Pancreas (tissue), 10 donors: ENCODE results near the gene C10orf67. TPM values are rescaled to one million over a fixed set of nuclear protein-coding genes. Genes with fewer than 3 reads are reported as not detected.
A peak's percentile ranks its signal among the peaks of the same experiment; 100 is the strongest.

Experiments
- ATAC-seq, 4 donors: fragments of 200-7000 bp; cut with Tn5 transposase; one replicate each; pipeline versions ENCODE4 v1.8.0 to v1.9.1; 2020; ENCODE audit warnings: mild to moderate bottlenecking in 4 of 4, moderate library complexity in 4 of 4
- DNase-seq, 6 donors: peaks; one replicate each; pipeline ENCODE4 v3.0.0-alpha.2; 2020
- FAIRE-seq: peaks from 2 replicates; lab custom pipeline; 2012; peaks lifted over from hg19 to GRCh38; lab: Jason Lieb, UNC
- H3K27ac ChIP-seq, 4 donors: fragments of 200-600 bp; sonication (generic); 1 replicate in 3 of 4; 2 replicates in 1 of 4; pipeline versions ENCODE4 v1.5.0 to v1.8.0; 2020
- H3K27me3 ChIP-seq, 4 donors: fragments of 200-600 bp; one replicate each; pipeline ENCODE4 v1.8.0; 2021
- H3K36me3 ChIP-seq, 3 donors: fragments of 200-600 bp; sonication (generic) in 1 of 3; one replicate each; pipeline versions ENCODE4 v1.5.0 to v1.8.0; 2020 to 2021
- H3K4me1 ChIP-seq, 3 donors: fragments of 200-600 bp; one replicate each; pipeline ENCODE4 v1.8.0; 2021
- H3K4me3 ChIP-seq, 4 donors: fragments of 200-600 bp; sonication (generic) in 2 of 4; one replicate each; pipeline versions ENCODE4 v1.5.0 to v1.8.0; 2020 to 2021
- H3K9me3 ChIP-seq, 4 donors: fragments of 200-600 bp; one replicate each; pipeline ENCODE4 v1.8.0; 2021
- CTCF ChIP-seq, 4 donors: fragments of 200-600 bp; sonication (generic) in 3 of 4; IDR thresholded peaks; one replicate each; pipeline versions ENCODE4 v1.5.0 to v1.8.0; 2021; ENCODE audit warnings: antibody characterized with exemption in 4 of 4
- WGBS, 2 donors: extraction: QIAGEN DNeasy Blood & Tissue Kit; methylation state at CpG; one replicate each; pipeline ENCODE4 v1.1.7; 2013; 5-methylcytosine and 5-hydroxymethylcytosine counted together
- intact Hi-C, 3 donors: fragments of 100-400 bp; cut with DNase I; formaldehyde crosslinking; loops; one replicate each; pipeline versions ENCODE4 v1.11.1 to v1.14.2; 2022
- polyA plus RNA-seq, 2 donors: library from polyadenylated mRNA; stranded (reverse); fragments of 200-250 nt; gene quantifications; one replicate each; pipeline ENCODE4 v1.2.3, GENCODE V29; 2013
- total RNA-seq, 6 donors: library from RNA; stranded (reverse); fragmentation: NEBNext Ultra II Directional in 4 of 6; extraction: Animal tissue kit (Norgen Biotek cat#: 25700) in 4 of 6; gene quantifications; one replicate each; pipeline versions ENCODE4 v1.2.1 to v1.2.4, GENCODE V29; 2021 to 2023
- donor health status: healthy with polysubstance abuse.
- donor health status: DM: no; HTN: no; CAD: no; lungs with moderate emphysema.
- donor health status: DM: no; HTN: no; CAD: no.
- donor health status: control.
- donor health status: control.
- donor health status: Bipolar disorder and iron deficiency.
- donor health status: DM: yes; HTN: yes; CAD: no.
- donor health status: DM: no; HTN: no; CAD: no.
- donor health status: DM: no; HTN: no; CAD: no.
- donor health status: DM: yes; HTN: yes; CAD: no.

The C10orf67 gene
- total and polyA plus RNA-seq, 8 donors: 0.02 to 0.16 (median 0.08) TPM; not detected in 3

GRCh38 chr10:23201837-23202236 lies 142.8 kb downstream of the C10orf67 start:
- FAIRE-seq: no peak
- Histone ChIP-seq H3K4me3 (peak overlapping the region in 1 of 4 donors; percentile 5), H3K9me3 (no peaks in the 10 kb centered on the region), H3K36me3 (no peaks in the 10 kb centered on the region), H3K27ac (peak overlapping the region in 3 of 4 donors; percentile 34 to 95 (median 94)), H3K4me1 (peaks cover 6 to 28% (median 26%) of the 10 kb centered on the region in 3 donors), H3K27me3 (no peaks in the 10 kb centered on the region)
- DNase-seq: no peak
- TF ChIP-seq CTCF (IDR thresholded peaks at IDR 0.05): no peak
- ATAC-seq: no peak
- WGBS, 2 donors: 2% methylated on average over 4 of the region's 4 CpGs
- intact Hi-C loops: loop anchor here in 1 of 3 donors (10.0 kb wide), 1 partner anchor 53 kb away; no protein-coding TSS in a partner anchor

- Histone ChIP-seq H3K9me3 (no peaks in the 10 kb centered on the region), H3K4me1 (peaks cover 6 to 28% (median 27%) of the 10 kb centered on the region in 3 donors), H3K4me3 (peak overlapping the region in 2 of 4 donors; percentile 55 to 60), H3K36me3 (no peaks in the 10 kb centered on the region), H3K27ac (peak overlapping the region; percentile 31 to 95 (median 64)), H3K27me3 (no peaks in the 10 kb centered on the region)
- peak; percentile 29 to 49 (median 42) for ATAC-seq
- TF ChIP-seq CTCF (IDR thresholded peaks at IDR 0.05): no peak
- peak in 1 of 6 donors; percentile 54 for DNase-seq
- intact Hi-C loops: loop anchor here in 1 of 3 donors (10.0 kb wide), 1 partner anchor 54 kb away; no protein-coding TSS in a partner anchor
- whole genome bisulfite sequencing, 2 donors: 1 to 4% methylated on average over 11 of the region's 11 CpGs
- FAIRE-seq: no peak
Observed at GRCh38 chr10:23200997-23201652, 143.5 kb downstream of the C10orf67 start.

GRCh38 chr10:23200586-23200985 lies 144.0 kb downstream of the C10orf67 start:
- 13 to 14% methylated on average over 12 of the region's 12 CpGs for WGBS, 2 donors
- H3K9me3 ChIP-seq: no peaks in the 10 kb centered on the region
- no peak for DNase-seq
- H3K4me3 ChIP-seq: peak overlapping the region in 2 of 4 donors; percentile 55 to 60
- no peak for FAIRE-seq
- intact Hi-C loops: loop anchor here in 1 of 3 donors (10.0 kb wide), 1 partner anchor 54 kb away; no protein-coding TSS in a partner anchor
- H3K36me3 ChIP-seq: no peaks in the 10 kb centered on the region
- no peaks in the 10 kb centered on the region for H3K27me3 ChIP-seq
- peak overlapping the region; percentile 31 to 95 (median 64) for H3K27ac ChIP-seq
- H3K4me1 ChIP-seq: peaks cover 6 to 28% (median 26%) of the 10 kb centered on the region in 3 donors
- no peak for ATAC-seq
- no peak for TF ChIP-seq CTCF (IDR thresholded peaks at IDR 0.05)

- peak overlapping the region; percentile 24 to 60 (median 41) for H3K4me3 ChIP-seq
- no peaks in the 10 kb centered on the region for H3K9me3 ChIP-seq
- peaks cover 6 to 28% (median 20%) of the 10 kb centered on the region in 3 donors for H3K4me1 ChIP-seq
- no peaks in the 10 kb centered on the region for H3K36me3 ChIP-seq
- DNase-seq: peak in 1 of 6 donors; percentile 53
- peak overlapping the region; percentile 59 to 95 (median 84) for H3K27ac ChIP-seq
- no peak for FAIRE-seq
- peak in 3 of 4 donors; percentile 12 to 28 (median 27) for ATAC-seq
- no peaks in the 10 kb centered on the region for H3K27me3 ChIP-seq
- intact Hi-C loops: loop anchor here in 1 of 3 donors (10.0 kb wide), 1 partner anchor 55 kb away; no protein-coding TSS in a partner anchor
- no peak for TF ChIP-seq CTCF (IDR thresholded peaks at IDR 0.05)
- 9 to 19% methylated on average over 30 of the region's 30 CpGs for WGBS, 2 donors
Observed at GRCh38 chr10:23199768-23200511, 144.7 kb downstream of the C10orf67 start.
